Kidney glomerular epithelial cell (primary cell): Measurements from ENCODE around the gene TALDO1.
"Not testable (repeated sequence)": the region's sequence is repeated elsewhere in the genome, so short reads cannot be mapped to it uniquely, and the experiment has no call there.

Source experiments
- DNase-seq: peaks from one replicate; lab custom pipeline; 2025; lab: John Stamatoyannopoulos, UW

The TALDO1 gene

GRCh38 chr11:719214-720016 lies 27.8 kb upstream of the TALDO1 start:
- no peak for DNase-seq

- no peak for DNase-seq
Observed at GRCh38 chr11:720017-720641, 27.1 kb upstream of the TALDO1 start.

GRCh38 chr11:720642-721246 lies 26.5 kb upstream of the TALDO1 start:
- DNase-seq = no peak

GRCh38 chr11:721247-721740 lies 26.0 kb upstream of the TALDO1 start:
- DNase-seq = no peak

- no peak for DNase-seq
Observed at GRCh38 chr11:721741-722345, 25.4 kb upstream of the TALDO1 start.

- no peak for DNase-seq
Observed at GRCh38 chr11:722346-722811, 24.9 kb upstream of the TALDO1 start.

GRCh38 chr11:723120-723883 lies 24.0 kb upstream of the TALDO1 start:
- DNase-seq = peak; percentile 17

- no peak for DNase-seq
Observed at GRCh38 chr11:724049-724777, 23.1 kb upstream of the TALDO1 start.

- no peak for DNase-seq
Observed at GRCh38 chr11:724778-725386, 22.4 kb upstream of the TALDO1 start.

- DNase-seq = no peak
Observed at GRCh38 chr11:725624-726202, 21.6 kb upstream of the TALDO1 start.

- no peak for DNase-seq
Observed at GRCh38 chr11:726278-727220, 20.7 kb upstream of the TALDO1 start.

- DNase-seq = no peak
Observed at GRCh38 chr11:727281-727701, 20.0 kb upstream of the TALDO1 start.

- peak; percentile 89 for DNase-seq
Observed at GRCh38 chr11:727859-728748, 19.2 kb upstream of the TALDO1 start.

GRCh38 chr11:728901-729491 lies 18.3 kb upstream of the TALDO1 start:
- no peak for DNase-seq

GRCh38 chr11:729492-730074 lies 17.7 kb upstream of the TALDO1 start:
- no peak for DNase-seq

- no peak for DNase-seq
Observed at GRCh38 chr11:733072-733471, 14.2 kb upstream of the TALDO1 start.

- not testable (repeated sequence) for DNase-seq
Observed at GRCh38 chr11:734541-734940, 12.7 kb upstream of the TALDO1 start.
